HepG2 (cell line): ENCODE data around the gene GADD45B. TPM values are rescaled to one million over a fixed set of nuclear protein-coding genes. Genes with fewer than 3 reads are reported as not detected.

Source experiments
- ADNP ChIP-seq: sonication (generic); formaldehyde crosslinking; IDR thresholded peaks from 2 replicates; pipeline ENCODE4 v1.4.0; 2020; ENCODE audit warnings: missing genetic modification reagents
- ERF ChIP-seq: IDR thresholded peaks from 2 replicates; pipeline ENCODE4 v1.6.1; 2018; ENCODE audit warnings: missing biosample characterization, missing genetic modification reagents
- GATA4 ChIP-seq: sonication (generic); IDR thresholded peaks from 2 replicates; pipeline ENCODE4 v1.6.1; 2016; ENCODE audit warnings: antibody characterized with exemption, low read depth, borderline replicate concordance
- HOXA3 ChIP-seq: sonication (generic); formaldehyde crosslinking; IDR thresholded peaks from 2 replicates; pipeline ENCODE4 v1.5.0; 2020; ENCODE audit warnings: missing genetic modification reagents
- ISX ChIP-seq: sonication (generic); formaldehyde crosslinking; conservative IDR thresholded peaks from 2 replicates; pipeline ENCODE4 v1.5.0; 2020; ENCODE audit warnings: missing genetic modification reagents
- KAT8 ChIP-seq: IDR thresholded peaks from 2 replicates; pipeline ENCODE4 v1.6.1; 2016; ENCODE audit warnings: missing genetic modification reagents, missing compliant biosample characterization
- KDM3A ChIP-seq: IDR thresholded peaks from 2 replicates; pipeline ENCODE4 v1.6.1; 2018; ENCODE audit warnings: low read depth, missing compliant biosample characterization
- KDM6A ChIP-seq: IDR thresholded peaks from 2 replicates; pipeline ENCODE4 v1.6.1; 2016; ENCODE audit warnings: low read depth
- NR1H2 ChIP-seq: sonication (generic); formaldehyde crosslinking; IDR thresholded peaks from 2 replicates; pipeline ENCODE4 v1.8.1; 2022; ENCODE audit warnings: low read depth, missing genetic modification reagents, borderline replicate concordance
- RAD51 ChIP-seq: fragments of 450-650 bp; IDR thresholded peaks from 2 replicates; pipeline ENCODE4 v1.6.1; 2016; ENCODE audit warnings: borderline replicate concordance
- RELA ChIP-seq: sonication (generic); formaldehyde crosslinking; IDR thresholded peaks from 2 replicates; pipeline ENCODE4 v1.4.0; 2020; ENCODE audit warnings: missing genetic modification reagents
- SP5 ChIP-seq: IDR thresholded peaks from 2 replicates; pipeline ENCODE4 v1.6.1; 2016; ENCODE audit warnings: low read depth, borderline replicate concordance
- ZFP37 ChIP-seq: sonication (generic); formaldehyde crosslinking; IDR thresholded peaks from 2 replicates; pipeline ENCODE4 v1.4.0; 2020; ENCODE audit warnings: missing genetic modification reagents, borderline replicate concordance
- ZFP41 ChIP-seq: sonication (generic); formaldehyde crosslinking; IDR thresholded peaks from 2 replicates; pipeline ENCODE4 v1.4.0; 2020; ENCODE audit warnings: mild to moderate bottlenecking, missing genetic modification reagents, borderline replicate concordance
- ZNF136 ChIP-seq: sonication (generic); formaldehyde crosslinking; IDR thresholded peaks from 2 replicates; pipeline ENCODE4 v1.8.1; 2022; ENCODE audit warnings: low read depth, mild to moderate bottlenecking, moderate library complexity, missing genetic modification reagents
- ZNF326 ChIP-seq: sonication (generic); formaldehyde crosslinking; IDR thresholded peaks from 2 replicates; pipeline ENCODE4 v1.4.0; 2020; ENCODE audit warnings: missing genetic modification reagents, borderline replicate concordance
- ZNF558 ChIP-seq: sonication (generic); formaldehyde crosslinking; IDR thresholded peaks from 2 replicates; pipeline ENCODE4 v1.9.0; 2022; ENCODE audit warnings: mild to moderate bottlenecking, missing genetic modification reagents, borderline replicate concordance
- ZNF703 ChIP-seq: sonication (generic); formaldehyde crosslinking; IDR thresholded peaks from 2 replicates; pipeline ENCODE4 v1.5.1; 2020; ENCODE audit warnings: missing genetic modification reagents, mild to moderate bottlenecking, moderate library complexity, borderline replicate concordance
- polyA plus RNA-seq, 8 experiments: library from polyadenylated mRNA; depleted of rRNA in 3 of 8; stranded (reverse) in 7 of 8; unstranded in 1 of 8; fragments of >200 nt; fragmentation: Illumina TruSeq in 4 of 8; extraction: Trizol in 4 of 8; gene quantifications; 2 replicates each; pipeline versions ENCODE4 v1.2.1 to v1.2.3, GENCODE V29; 2011 to 2016; ENCODE audit warnings: low read depth in 4 of 8, missing spikeins in 1 of 8, mixed read lengths in 1 of 8; ENCODE audit not compliant: insufficient read depth in 1 of 8
- total RNA-seq, 5 experiments: library from RNA; depleted of rRNA; stranded (reverse); fragments of >200 nt; fragmentation: Illumina TruSeq; extraction: Trizol; gene quantifications; 2 replicates each; pipeline ENCODE4 v1.2.3, GENCODE V29; 2016; ENCODE audit warnings: low read depth in 1 of 5
- TF ChIP-seq, protein P1 (sequence below): sonication (generic); formaldehyde crosslinking; conservative IDR thresholded peaks from 2 replicates; pipeline ENCODE4 v1.8.0; 2022; ENCODE audit warnings: mild to moderate bottlenecking, moderate library complexity, missing genetic modification reagents
- TF ChIP-seq, protein P2 (sequence below): sonication (generic); formaldehyde crosslinking; IDR thresholded peaks from 2 replicates; pipeline ENCODE4 v1.4.0; 2020; ENCODE audit warnings: missing genetic modification reagents
- TF ChIP-seq, protein P3 (sequence below): sonication (generic); formaldehyde crosslinking; IDR thresholded peaks from 2 replicates; pipeline ENCODE4 v1.5.0; 2020; ENCODE audit warnings: missing genetic modification reagents, mild to moderate bottlenecking, borderline replicate concordance

Gene GADD45B
- total and polyA plus RNA-seq, 2 of the 13 experiments (the other 11 are each of a cell fraction or from before 2014, with no cell fraction given), result 4.6 to 34.1 TPM

DNA sequence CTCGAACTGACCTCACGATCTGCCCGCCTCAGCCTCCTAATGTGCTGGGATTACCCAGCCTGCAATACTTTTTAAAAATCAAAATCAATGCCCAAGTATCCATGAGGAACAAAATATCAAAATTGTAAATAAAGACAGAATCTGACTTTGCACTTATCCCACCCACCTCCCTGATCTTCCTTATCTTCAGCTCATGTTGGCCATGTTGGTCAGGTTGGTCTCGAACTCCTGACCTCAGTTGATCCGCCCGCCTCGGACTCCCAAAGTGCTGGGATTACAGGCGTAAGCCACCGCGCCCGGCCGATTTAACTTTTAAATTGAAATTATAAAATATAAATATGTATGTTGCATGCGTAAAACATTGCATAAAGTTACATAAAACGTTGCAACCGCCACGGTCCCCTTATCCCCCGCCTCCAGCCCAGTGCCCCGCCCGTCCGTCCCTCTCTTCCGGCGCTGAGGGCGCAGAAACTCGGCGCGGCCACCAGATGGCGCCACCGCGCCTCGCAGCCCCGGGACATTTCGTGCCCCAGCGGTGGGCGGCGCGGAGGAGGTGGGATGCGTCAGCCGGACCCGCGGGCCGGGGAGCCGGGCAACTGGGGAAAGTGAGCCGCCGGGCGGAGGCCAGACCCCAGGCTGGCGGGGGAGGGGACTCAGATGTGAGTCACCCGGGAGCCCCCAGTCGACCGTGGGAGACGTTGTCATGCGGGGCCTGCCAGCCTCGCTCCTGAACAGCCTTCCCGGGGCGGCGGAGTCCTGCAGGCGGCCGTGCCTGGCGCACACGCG, 1.5 kb upstream of the GADD45B start (continued):
- TF ChIP-seq, protein P1, sequence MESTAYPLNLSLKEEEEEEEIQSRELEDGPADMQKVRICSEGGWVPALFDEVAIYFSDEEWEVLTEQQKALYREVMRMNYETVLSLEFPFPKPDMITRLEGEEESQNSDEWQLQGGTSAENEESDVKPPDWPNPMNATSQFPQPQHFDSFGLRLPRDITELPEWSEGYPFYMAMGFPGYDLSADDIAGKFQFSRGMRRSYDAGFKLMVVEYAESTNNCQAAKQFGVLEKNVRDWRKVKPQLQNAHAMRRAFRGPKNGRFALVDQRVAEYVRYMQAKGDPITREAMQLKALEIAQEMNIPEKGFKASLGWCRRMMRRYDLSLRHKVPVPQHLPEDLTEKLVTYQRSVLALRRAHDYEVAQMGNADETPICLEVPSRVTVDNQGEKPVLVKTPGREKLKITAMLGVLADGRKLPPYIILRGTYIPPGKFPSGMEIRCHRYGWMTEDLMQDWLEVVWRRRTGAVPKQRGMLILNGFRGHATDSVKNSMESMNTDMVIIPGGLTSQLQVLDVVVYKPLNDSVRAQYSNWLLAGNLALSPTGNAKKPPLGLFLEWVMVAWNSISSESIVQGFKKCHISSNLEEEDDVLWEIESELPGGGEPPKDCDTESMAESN, result no peak
- TF ChIP-seq GATA4 (no peak), ERF (CRISPR knock-in tag) (peak; percentile 86), KDM3A (CRISPR knock-in tag) (peak; percentile 96), ZFP37 (CRISPR knock-in tag) (no peak), RAD51 (no peak), NR1H2 (CRISPR knock-in tag) (no peak), ADNP (CRISPR knock-in tag) (no peak), HOXA3 (CRISPR knock-in tag) (peak; percentile 74), SP5 (CRISPR knock-in tag) (peak; percentile 91), ZNF136 (no peak), ZNF558 (CRISPR knock-in tag) (no peak), ZNF326 (no peak), ZFP41 (CRISPR knock-in tag) (0 out of 2 replicates have a peak, but pooled peaks have one; percentile 51), ISX (no peak), KDM6A (CRISPR knock-in tag) (no peak), RELA (CRISPR knock-in tag) (no peak), KAT8 (peak; percentile 67), ZNF703 (CRISPR knock-in tag) (no peak)
- TF ChIP-seq, protein P2, sequence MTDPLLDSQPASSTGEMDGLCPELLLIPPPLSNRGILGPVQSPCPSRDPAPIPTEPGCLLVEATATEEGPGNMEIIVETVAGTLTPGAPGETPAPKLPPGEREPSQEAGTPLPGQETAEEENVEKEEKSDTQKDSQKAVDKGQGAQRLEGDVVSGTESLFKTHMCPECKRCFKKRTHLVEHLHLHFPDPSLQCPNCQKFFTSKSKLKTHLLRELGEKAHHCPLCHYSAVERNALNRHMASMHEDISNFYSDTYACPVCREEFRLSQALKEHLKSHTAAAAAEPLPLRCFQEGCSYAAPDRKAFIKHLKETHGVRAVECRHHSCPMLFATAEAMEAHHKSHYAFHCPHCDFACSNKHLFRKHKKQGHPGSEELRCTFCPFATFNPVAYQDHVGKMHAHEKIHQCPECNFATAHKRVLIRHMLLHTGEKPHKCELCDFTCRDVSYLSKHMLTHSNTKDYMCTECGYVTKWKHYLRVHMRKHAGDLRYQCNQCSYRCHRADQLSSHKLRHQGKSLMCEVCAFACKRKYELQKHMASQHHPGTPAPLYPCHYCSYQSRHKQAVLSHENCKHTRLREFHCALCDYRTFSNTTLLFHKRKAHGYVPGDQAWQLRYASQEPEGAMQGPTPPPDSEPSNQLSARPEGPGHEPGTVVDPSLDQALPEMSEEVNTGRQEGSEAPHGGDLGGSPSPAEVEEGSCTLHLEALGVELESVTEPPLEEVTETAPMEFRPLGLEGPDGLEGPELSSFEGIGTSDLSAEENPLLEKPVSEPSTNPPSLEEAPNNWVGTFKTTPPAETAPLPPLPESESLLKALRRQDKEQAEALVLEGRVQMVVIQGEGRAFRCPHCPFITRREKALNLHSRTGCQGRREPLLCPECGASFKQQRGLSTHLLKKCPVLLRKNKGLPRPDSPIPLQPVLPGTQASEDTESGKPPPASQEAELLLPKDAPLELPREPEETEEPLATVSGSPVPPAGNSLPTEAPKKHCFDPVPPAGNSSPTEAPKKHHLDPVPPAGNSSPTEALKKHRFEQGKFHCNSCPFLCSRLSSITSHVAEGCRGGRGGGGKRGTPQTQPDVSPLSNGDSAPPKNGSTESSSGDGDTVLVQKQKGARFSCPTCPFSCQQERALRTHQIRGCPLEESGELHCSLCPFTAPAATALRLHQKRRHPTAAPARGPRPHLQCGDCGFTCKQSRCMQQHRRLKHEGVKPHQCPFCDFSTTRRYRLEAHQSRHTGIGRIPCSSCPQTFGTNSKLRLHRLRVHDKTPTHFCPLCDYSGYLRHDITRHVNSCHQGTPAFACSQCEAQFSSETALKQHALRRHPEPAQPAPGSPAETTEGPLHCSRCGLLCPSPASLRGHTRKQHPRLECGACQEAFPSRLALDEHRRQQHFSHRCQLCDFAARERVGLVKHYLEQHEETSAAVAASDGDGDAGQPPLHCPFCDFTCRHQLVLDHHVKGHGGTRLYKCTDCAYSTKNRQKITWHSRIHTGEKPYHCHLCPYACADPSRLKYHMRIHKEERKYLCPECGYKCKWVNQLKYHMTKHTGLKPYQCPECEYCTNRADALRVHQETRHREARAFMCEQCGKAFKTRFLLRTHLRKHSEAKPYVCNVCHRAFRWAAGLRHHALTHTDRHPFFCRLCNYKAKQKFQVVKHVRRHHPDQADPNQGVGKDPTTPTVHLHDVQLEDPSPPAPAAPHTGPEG (CRISPR knock-in tag), result no peak
- TF ChIP-seq, protein P3, sequence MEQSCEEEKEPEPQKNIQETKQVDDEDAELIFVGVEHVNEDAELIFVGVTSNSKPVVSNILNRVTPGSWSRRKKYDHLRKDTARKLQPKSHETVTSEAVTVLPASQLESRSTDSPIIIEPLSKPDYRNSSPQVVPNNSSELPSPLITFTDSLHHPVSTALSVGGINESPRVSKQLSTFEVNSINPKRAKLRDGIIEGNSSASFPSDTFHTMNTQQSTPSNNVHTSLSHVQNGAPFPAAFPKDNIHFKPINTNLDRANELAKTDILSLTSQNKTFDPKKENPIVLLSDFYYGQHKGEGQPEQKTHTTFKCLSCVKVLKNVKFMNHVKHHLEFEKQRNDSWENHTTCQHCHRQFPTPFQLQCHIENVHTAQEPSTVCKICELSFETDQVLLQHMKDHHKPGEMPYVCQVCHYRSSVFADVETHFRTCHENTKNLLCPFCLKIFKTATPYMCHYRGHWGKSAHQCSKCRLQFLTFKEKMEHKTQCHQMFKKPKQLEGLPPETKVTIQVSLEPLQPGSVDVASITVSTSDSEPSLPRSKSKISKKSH (CRISPR knock-in tag), result no peak
